Ammon's horn (tissue), 1 donor: ENCODE data around the gene MYH9.

ENCODE experiments used
- DNase-seq: peaks from one replicate; pipeline ENCODE4 v3.0.0-alpha.2; 2016; ENCODE audit warnings: low spot score

The MYH9 gene

GRCh38 chr22:36330655-36331305, 57.0 kb downstream of the MYH9 start:
- DNase-seq, result no peak

- no peak for DNase-seq
Observed at GRCh38 chr22:36330127-36330526, 57.6 kb downstream of the MYH9 start.

GRCh38 chr22:36329254-36330078, 58.3 kb downstream of the MYH9 start:
- DNase-seq, result no peak

- no peak for DNase-seq
Observed at GRCh38 chr22:36328635-36329253, 59.0 kb downstream of the MYH9 start.

GRCh38 chr22:36327922-36328551, 59.7 kb downstream of the MYH9 start:
- DNase-seq, result peak; percentile 67

GRCh38 chr22:36326178-36327161, 61.3 kb downstream of the MYH9 start:
- no peak for DNase-seq

- no peak for DNase-seq
Observed at GRCh38 chr22:36325154-36326031, 62.4 kb downstream of the MYH9 start.

GRCh38 chr22:36324414-36324813, 63.4 kb downstream of the MYH9 start:
- no peak for DNase-seq

- no peak for DNase-seq
Observed at GRCh38 chr22:36323855-36324331, 63.9 kb downstream of the MYH9 start.

- peak; percentile 75 for DNase-seq
Observed at GRCh38 chr22:36323182-36323854, 64.4 kb downstream of the MYH9 start.

- DNase-seq, result no peak
Observed at GRCh38 chr22:36322602-36322915, 65.2 kb downstream of the MYH9 start.

- no peak for DNase-seq
Observed at GRCh38 chr22:36321797-36322601, 65.8 kb downstream of the MYH9 start.

GRCh38 chr22:36320553-36320952, 67.2 kb downstream of the MYH9 start:
- DNase-seq, result no peak

GRCh38 chr22:36319595-36320497, 67.9 kb downstream of the MYH9 start:
- DNase-seq, result no peak

- no peak for DNase-seq
Observed at GRCh38 chr22:36318442-36318841, 69.3 kb downstream of the MYH9 start.

GRCh38 chr22:36317658-36318271, 70.0 kb downstream of the MYH9 start:
- no peak for DNase-seq

- DNase-seq, result no peak
Observed at GRCh38 chr22:36316419-36316818, 71.3 kb downstream of the MYH9 start.
